Chondrocyte (in vitro differentiated cells): ENCODE results near the gene CLPSL1. TPM values are rescaled to one million over a fixed set of nuclear protein-coding genes. Genes with fewer than 3 reads are reported as not detected.

Experiments used
- DNase-seq: peaks from one replicate; pipeline ENCODE4 v3.0.0; 2021; ENCODE audit warnings: mixed read lengths, low spot score
- H3K27ac Mint-ChIP-seq: one replicate; pipeline ENCODE4 v1.8.0; 2021; ENCODE audit warnings: mild to moderate bottlenecking, moderate library complexity, mixed read lengths; ENCODE audit not compliant: unreplicated experiment
- H3K27me3 Mint-ChIP-seq: 2 replicates; pipeline ENCODE4 v1.8.0; 2021; ENCODE audit warnings: low read depth, mixed read lengths
- H3K36me3 Mint-ChIP-seq: 2 replicates; pipeline ENCODE4 v1.8.0; 2021; ENCODE audit warnings: low read depth, mixed read lengths
- H3K4me1 Mint-ChIP-seq: 2 replicates; pipeline ENCODE4 v1.8.0; 2021; ENCODE audit warnings: low read depth, mild to moderate bottlenecking, mixed read lengths
- H3K4me3 Mint-ChIP-seq: one replicate; pipeline ENCODE4 v1.8.0; 2021; ENCODE audit warnings: mild to moderate bottlenecking, moderate library complexity, mixed read lengths; ENCODE audit not compliant: unreplicated experiment
- H3K9me3 Mint-ChIP-seq: 2 replicates; pipeline ENCODE4 v1.8.0; 2021; ENCODE audit warnings: low read depth, mixed read lengths
- total RNA-seq: library from RNA; stranded (reverse); gene quantifications from 3 replicates; pipeline ENCODE4 v1.2.1, GENCODE V29; 2021
- TF ChIP-seq, protein P1 (sequence below): fragments of 200-600 bp; sonication (generic); IDR thresholded peaks from 2 replicates; pipeline ENCODE4 v1.5.0; 2021; ENCODE audit warnings: antibody characterized with exemption, mild to moderate bottlenecking, moderate library complexity

Gene CLPSL1
- total RNA-seq, 1 donor from 2014 or later = not detected

DNA sequence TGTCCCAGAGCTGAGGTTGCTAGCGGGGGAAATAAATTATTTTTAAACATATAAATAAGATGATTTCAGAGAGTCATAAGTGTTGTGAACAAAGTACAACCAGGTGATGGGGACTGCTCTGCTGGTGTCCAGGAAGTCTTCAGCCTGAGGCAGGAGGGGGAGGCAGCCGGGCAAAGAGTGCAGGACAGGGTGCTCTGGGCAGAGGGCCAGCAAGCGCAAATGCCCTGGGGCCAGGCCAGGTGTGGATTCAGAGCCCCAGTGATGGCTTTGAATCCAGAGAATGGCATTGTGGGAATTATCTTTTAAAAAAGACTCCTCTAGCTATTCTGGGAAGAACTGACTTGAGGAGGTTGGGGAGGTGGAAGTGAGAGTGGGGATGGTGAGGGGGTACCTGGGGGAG lies 1.6 kb downstream of the CLPSL1 start:
- Mint-ChIP-seq H3K4me1 (no peaks in the 10 kb centered on the region), H3K36me3 (no peaks in the 10 kb centered on the region), H3K27ac (no peak overlapping the region), H3K9me3 (no peaks in the 10 kb centered on the region), H3K4me3 (no peak overlapping the region), H3K27me3 (peaks cover 34% of the 10 kb centered on the region)
- TF ChIP-seq, protein P1, sequence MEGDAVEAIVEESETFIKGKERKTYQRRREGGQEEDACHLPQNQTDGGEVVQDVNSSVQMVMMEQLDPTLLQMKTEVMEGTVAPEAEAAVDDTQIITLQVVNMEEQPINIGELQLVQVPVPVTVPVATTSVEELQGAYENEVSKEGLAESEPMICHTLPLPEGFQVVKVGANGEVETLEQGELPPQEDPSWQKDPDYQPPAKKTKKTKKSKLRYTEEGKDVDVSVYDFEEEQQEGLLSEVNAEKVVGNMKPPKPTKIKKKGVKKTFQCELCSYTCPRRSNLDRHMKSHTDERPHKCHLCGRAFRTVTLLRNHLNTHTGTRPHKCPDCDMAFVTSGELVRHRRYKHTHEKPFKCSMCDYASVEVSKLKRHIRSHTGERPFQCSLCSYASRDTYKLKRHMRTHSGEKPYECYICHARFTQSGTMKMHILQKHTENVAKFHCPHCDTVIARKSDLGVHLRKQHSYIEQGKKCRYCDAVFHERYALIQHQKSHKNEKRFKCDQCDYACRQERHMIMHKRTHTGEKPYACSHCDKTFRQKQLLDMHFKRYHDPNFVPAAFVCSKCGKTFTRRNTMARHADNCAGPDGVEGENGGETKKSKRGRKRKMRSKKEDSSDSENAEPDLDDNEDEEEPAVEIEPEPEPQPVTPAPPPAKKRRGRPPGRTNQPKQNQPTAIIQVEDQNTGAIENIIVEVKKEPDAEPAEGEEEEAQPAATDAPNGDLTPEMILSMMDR = no peak
- peak; percentile 63 for DNase-seq

DNA sequence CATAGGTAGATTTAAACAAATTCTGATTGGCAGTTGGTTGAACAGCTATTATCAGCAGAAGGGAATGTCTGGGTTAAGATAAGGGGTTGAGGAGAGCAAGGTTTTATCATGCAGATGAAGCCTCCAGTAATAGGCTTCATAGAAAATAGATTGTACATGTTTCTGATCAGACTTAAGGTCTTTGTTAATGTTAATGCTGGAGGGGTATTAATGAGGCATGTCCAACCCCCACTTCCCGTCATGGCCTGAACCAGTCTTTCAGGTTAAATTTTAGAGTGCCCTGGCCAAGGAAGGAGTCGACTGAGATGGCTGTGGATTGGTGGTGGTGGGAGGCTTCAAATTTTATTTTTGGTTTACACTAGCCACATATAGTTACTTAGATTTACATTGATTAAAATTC lies 3.4 kb downstream of the CLPSL1 start:
- Mint-ChIP-seq H3K4me1 (no peaks in the 10 kb centered on the region), H3K27me3 (peaks cover 49% of the 10 kb centered on the region), H3K9me3 (no peaks in the 10 kb centered on the region), H3K4me3 (no peak overlapping the region), H3K36me3 (no peaks in the 10 kb centered on the region), H3K27ac (no peak overlapping the region)
- no peak for DNase-seq
- TF ChIP-seq, protein P1 = no peak

DNA sequence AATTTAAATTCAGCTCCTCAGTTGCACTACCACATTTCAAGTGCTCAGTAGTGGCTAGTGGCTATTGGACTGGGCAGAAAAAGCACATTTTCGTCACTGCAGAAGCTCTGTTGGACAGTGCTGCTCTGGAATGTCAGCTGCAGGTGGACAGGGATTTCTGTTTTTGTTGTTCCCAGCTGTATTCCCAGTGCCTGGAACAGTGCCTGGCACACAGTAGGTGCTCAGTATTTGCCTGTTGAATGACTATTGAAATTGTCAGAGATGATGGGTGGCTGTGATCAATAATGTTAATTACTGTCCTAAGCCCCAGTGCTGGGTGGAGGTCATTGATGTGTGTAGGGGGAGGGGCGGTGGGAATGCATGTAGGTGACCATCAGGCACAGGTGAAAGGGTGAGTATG lies 5.5 kb downstream of the CLPSL1 start:
- H3K27me3 Mint-ChIP-seq = peaks cover 57% of the 10 kb centered on the region
- H3K36me3 Mint-ChIP-seq = no peaks in the 10 kb centered on the region
- no peak overlapping the region for H3K27ac Mint-ChIP-seq
- H3K9me3 Mint-ChIP-seq = no peaks in the 10 kb centered on the region
- DNase-seq = no peak
- H3K4me3 Mint-ChIP-seq = no peak overlapping the region
- no peaks in the 10 kb centered on the region for H3K4me1 Mint-ChIP-seq
- TF ChIP-seq, protein P1 = no peak

DNA sequence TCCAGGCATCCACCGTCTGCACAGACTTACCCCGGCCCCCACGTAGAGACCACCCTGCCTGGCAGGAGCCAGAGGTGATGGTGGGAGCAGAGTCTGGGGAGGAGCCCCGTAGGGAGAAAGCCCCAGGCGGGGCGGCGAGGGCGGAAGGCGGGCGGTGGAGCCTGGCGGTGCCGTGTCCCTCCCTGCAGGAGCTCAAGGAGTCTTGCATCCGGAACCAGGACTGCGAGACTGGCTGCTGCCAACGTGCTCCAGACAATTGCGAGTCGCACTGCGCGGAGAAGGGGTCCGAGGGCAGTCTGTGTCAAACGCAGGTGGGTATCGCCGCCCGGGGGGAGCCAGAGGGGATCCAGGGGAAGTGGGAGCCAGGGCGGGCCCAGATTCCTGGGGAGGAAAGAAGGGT lies 6.0 kb downstream of the CLPSL1 start:
- Mint-ChIP-seq H3K9me3 (no peaks in the 10 kb centered on the region), H3K4me3 (no peak overlapping the region), H3K27ac (no peak overlapping the region), H3K36me3 (no peaks in the 10 kb centered on the region), H3K27me3 (peaks cover 57% of the 10 kb centered on the region), H3K4me1 (no peaks in the 10 kb centered on the region)
- TF ChIP-seq, protein P1 = no peak
- DNase-seq = peak; percentile 93

GRCh38 chr6:35787266-35788218 lies 6.7 kb downstream of the CLPSL1 start:
- Mint-ChIP-seq H3K27me3 (peaks cover 53% of the 10 kb centered on the region), H3K4me3 (no peak overlapping the region), H3K9me3 (no peaks in the 10 kb centered on the region), H3K27ac (no peak overlapping the region), H3K4me1 (no peaks in the 10 kb centered on the region), H3K36me3 (no peaks in the 10 kb centered on the region)
- DNase-seq = peak; percentile 75
- TF ChIP-seq, protein P1 = no peak
